Erythroblast (primary cell): ENCODE results near the gene LATS2.

Experiments
- DNase-seq, 2 experiments: peaks; one replicate each; lab custom pipeline; 2025; lab: John Stamatoyannopoulos, UW
- GATA1 ChIP-seq: IDR thresholded peaks from 2 replicates; pipeline ENCODE4 v1.6.1; 2011; ENCODE audit warnings: low read depth, mild to moderate bottlenecking, control low read depth, low read length, moderate library complexity
- POLR2A ChIP-seq: IDR thresholded peaks from 2 replicates; pipeline ENCODE4 v1.6.1; 2011; ENCODE audit warnings: mild to moderate bottlenecking, low read length

Gene LATS2

DNA sequence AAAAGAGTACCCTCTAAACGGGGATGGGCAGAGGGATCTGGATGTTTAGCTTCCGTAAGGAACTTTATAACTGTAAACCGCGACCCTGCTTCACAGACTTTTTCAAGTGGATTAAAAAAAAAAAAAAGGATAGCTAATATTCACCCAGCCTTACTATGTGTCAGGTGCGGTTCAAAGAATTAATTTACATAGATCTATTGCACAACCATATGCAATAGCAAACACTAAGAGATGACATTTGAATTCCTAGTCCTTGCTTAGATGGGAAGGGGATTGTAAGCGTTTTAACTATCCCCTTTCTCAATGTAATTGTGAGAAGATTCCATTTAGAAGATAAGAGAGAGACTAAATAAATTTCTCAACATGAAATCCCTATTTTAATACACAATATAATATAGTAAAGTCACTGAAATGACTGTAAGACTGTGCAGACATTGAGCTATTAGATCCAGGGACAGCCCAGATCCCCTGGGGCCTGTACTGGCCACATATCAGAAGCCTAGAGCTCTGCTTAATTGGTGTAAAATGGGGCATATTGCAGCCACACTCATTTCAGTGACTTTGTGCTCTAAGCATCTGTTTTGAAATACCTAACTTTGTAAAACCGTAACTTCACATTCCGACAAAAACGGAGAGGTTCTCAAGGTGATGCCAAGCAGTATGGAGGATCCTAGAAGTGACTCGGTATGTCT lies 13.6 kb downstream of the LATS2 start:
- no peak for DNase-seq
- TF ChIP-seq POLR2A (no peak), GATA1 (no peak)

GRCh38 chr13:21047087-21047486 lies 14.3 kb downstream of the LATS2 start:
- no peak for DNase-seq
- no peak for TF ChIP-seq GATA1

GRCh38 chr13:21046203-21046602 lies 15.2 kb downstream of the LATS2 start:
- no peak for TF ChIP-seq POLR2A
- no peak for TF ChIP-seq GATA1
- DNase-seq: no peak

DNA sequence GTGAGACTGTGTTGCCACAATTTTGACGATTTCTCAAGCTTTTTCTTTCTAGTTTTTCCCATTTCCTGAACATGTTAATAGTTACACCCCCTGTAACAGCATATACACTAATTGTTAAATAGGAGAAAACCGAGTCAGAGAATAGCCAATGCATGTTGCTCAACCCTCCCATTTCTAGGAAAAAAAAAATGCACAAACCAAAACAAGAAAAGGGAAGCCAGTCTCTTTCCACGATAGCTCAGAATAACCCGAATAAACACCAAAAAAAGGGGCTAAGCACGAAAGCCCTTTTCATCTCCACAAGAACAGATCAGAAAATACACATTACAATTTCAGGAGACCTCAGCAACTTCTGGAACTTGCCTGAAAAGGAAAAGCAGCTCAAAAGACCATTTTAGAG lies 16.3 kb downstream of the LATS2 start:
- TF ChIP-seq GATA1 (no peak), POLR2A (no peak)
- DNase-seq: no peak

DNA sequence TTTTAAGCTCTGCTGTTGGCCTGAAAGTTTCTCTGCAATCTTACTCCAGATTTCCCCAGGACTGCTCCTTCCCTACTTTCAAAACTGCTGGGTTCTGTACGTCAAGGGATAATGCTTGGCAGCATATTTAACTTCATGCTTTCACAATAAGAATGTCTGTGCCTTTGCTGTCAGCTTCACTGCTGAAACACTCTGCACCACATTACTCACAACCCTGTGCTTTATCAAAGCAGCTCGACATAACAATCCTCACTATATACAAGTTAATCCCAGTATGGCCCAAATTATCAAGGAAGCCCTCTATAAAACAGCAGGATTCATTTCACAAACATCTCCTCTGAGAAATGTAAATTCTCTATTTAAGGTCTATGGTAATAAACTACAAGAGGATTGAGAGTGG lies 17.5 kb downstream of the LATS2 start:
- no peak for DNase-seq

DNA sequence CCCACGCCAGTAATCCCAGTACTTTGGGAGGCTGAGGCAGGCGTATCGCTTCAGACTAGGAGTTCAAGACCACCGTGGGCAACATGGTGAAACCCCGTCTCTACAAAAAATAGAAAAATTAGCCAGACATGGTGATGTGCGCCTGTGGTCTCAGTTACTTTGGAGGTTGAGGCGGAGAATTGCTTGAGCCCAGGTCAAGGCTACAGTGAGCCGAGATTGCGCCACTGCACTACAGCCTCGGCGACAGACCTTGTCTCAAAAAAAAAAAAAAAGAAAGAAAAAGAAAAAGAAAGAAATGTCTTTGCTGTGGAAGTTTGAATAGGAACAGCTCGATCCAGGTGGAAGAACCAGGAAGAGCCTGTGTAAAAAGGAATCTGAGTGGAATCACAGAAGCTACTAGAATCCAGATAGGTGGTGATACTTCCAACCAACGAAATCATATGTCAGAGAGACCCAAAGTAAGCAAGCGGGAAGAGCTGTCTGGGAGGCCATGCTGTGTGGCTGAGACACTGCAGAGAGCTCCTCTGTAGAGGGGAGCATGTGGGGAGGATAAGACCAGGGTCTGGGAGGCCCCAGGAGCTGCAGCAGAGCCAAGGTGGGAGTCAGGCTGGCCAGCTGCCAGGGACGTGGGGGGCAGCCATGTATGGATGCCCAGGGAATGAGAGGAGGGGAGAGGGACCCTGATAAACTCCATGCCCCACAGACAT lies 21.1 kb downstream of the LATS2 start:
- DNase-seq: no peak
- no peak for TF ChIP-seq POLR2A
- TF ChIP-seq GATA1: no peak

More for the DNA sequence above, 17.5 kb downstream of the LATS2 start:
- no peak for TF ChIP-seq GATA1
- no peak for TF ChIP-seq POLR2A

- TF ChIP-seq POLR2A (no peak), GATA1 (no peak)
- no peak for DNase-seq
Observed at GRCh38 chr13:21039097-21039800, 22.1 kb downstream of the LATS2 start.

GRCh38 chr13:21037656-21038055 lies 23.7 kb downstream of the LATS2 start:
- DNase-seq: no peak
- TF ChIP-seq POLR2A: no peak
- no peak for TF ChIP-seq GATA1

- DNase-seq: no peak
- TF ChIP-seq GATA1 (no peak), POLR2A (no peak)
Observed at GRCh38 chr13:21035498-21035897, 25.9 kb downstream of the LATS2 start.

- DNase-seq: no peak
- TF ChIP-seq GATA1 (no peak), POLR2A (no peak)
Observed at GRCh38 chr13:21034603-21035191, 26.7 kb downstream of the LATS2 start.

DNA sequence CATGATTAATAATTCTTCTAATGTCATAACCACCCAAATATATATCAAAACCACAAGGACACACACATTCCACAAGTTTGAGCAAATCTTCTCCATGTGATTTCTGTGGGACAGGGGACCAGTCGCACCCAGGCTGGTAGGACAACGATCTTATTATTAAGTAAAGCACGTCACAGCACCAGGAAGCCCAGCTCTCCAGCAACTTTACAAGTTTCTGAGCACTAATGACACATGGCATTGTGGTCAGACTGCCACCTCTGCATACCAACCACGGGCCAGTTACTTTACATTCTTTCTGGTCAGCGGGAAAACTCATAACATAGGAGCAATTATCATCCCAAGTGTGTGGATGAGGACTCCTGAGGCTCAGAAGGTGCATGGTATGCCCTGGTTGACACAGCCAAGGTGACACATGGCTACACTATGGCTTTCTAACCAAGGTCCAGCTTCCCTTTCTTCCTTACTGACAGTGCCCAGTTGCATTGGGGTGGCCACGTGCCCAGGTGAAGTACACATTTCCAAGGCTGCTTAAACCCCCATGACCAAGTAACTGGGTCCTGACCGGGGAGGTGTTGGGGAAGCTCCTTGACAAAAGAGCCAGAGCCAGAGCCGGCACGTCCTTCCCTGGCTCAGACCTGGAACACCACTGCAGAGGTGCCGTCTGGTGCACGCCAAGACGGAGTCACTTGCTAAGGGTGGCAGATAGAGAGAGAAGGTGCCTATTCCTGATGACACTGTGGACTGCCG lies 27.4 kb downstream of the LATS2 start:
- TF ChIP-seq POLR2A (no peak), GATA1 (no peak)
- DNase-seq: no peak

DNA sequence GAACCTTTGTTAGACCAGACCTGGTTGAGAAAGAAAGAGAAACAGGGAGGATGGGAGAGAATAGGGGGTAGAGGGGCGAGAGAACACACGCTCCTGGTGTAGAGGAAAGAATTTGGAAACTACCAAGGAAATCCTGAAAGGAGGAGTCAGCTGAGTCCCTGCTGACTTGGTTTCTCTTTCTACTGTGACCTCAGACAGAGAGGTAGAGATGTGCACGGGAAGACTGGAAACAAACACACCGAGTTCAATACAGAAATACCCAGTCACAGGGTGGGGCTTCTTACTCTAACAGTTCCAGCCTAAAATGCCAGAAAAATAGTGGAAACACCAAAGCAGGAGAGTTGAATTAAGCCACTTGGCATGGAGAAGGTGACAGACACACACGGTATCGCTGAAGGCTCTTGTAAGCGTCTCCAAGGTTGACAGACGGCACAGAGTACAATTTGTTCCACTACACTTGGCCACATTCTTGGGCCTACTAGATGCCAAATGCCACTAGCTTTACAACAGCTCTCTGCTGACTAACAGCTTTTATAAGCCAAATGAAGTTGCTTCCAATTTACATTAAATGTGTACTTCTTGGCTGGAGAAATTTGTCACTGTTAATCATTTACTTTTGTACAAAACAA lies 28.1 kb downstream of the LATS2 start:
- TF ChIP-seq GATA1 (no peak), POLR2A (no peak)
- DNase-seq: no peak

GRCh38 chr13:21032656-21033055 lies 28.7 kb downstream of the LATS2 start:
- DNase-seq: no peak
- TF ChIP-seq GATA1 (no peak), POLR2A (no peak)
